ENCODE results near the gene FGF23. TPM values are rescaled to one million over a fixed set of nuclear protein-coding genes. Genes with fewer than 3 reads are reported as not detected.

The FGF23 gene
- total RNA-seq, 2 donors from 2014 or later = not detected

DNA sequence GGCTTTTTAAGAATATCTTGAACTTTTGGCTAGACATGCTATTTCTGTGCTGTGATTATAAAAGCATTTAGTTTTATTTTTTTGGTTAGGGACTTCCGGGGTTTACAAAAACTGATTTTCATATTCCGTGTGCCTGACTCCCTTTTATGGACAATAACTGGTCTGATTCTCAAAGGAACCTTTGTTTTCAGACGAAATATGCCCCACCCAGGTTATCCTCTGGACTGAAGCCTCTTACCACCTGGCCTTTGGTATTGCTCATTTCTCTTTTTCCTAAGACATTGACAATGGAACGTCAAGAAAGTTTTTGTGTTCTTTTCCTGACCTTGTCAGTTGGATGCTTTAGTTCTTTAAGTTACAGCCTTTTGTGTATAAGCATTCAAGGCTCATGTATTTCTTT is 47.7 kb downstream of the FGF23 start:
- H3K27me3 ChIP-seq (replicated peaks; ENCODE audit: insufficient read depth) = no peaks in the 10 kb centered on the region
- no peaks in the 10 kb centered on the region for H3K36me3 ChIP-seq
- no peak overlapping the region for H3K4me3 ChIP-seq
- H3K27ac ChIP-seq = no peak overlapping the region
- intact Hi-C loops (cut with DNase I) = no loop called here
- no peak for DNase-seq (ENCODE audit: low spot score)
- H3K9me3 ChIP-seq = no peaks in the 10 kb centered on the region
- WGBS = 40% methylated on average over 4 of the region's 4 CpGs
- TF ChIP-seq POLR2A (IDR thresholded peaks at IDR 0.05) = no peak
- TF ChIP-seq CTCF (IDR thresholded peaks at IDR 0.05) = no peak
- TF ChIP-seq POLR2AphosphoS5 (IDR thresholded peaks at IDR 0.05) = no peak
- no peaks in the 10 kb centered on the region for H3K4me1 ChIP-seq (replicated peaks)

DNA sequence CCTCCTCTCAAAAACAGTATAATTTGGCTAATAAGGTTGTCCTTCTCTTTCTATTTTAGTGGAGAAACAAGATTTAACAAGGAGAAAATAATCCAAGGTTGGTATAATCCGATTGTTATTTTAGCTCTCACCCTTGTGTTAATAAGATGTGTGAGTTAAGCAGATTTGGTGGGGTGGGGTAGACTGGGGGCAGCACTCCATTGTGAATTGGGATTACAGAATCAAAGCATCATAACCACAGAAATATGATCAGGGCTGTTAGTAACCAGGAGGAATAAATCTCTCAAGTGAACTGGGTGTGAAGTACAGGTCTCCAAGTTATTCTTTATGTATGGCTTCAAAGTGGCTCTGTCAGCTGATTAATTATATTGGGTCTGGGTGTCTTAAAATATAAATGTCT is 48.3 kb downstream of the FGF23 start:
- Histone ChIP-seq H3K4me3 (no peak overlapping the region), H3K9me3 (no peaks in the 10 kb centered on the region), H3K36me3 (no peaks in the 10 kb centered on the region), H3K27ac (no peak overlapping the region), H3K27me3 (replicated peaks; ENCODE audit: insufficient read depth) (no peaks in the 10 kb centered on the region), H3K4me1 (replicated peaks) (no peaks in the 10 kb centered on the region)
- intact Hi-C loops (cut with DNase I) = no loop called here
- TF ChIP-seq CTCF (IDR thresholded peaks at IDR 0.05) (no peak), POLR2A (IDR thresholded peaks at IDR 0.05) (no peak), POLR2AphosphoS5 (IDR thresholded peaks at IDR 0.05) (no peak)
- 94% methylated on average over 1 of the region's 1 CpG for WGBS
- DNase-seq (ENCODE audit: low spot score) = no peak

DNA sequence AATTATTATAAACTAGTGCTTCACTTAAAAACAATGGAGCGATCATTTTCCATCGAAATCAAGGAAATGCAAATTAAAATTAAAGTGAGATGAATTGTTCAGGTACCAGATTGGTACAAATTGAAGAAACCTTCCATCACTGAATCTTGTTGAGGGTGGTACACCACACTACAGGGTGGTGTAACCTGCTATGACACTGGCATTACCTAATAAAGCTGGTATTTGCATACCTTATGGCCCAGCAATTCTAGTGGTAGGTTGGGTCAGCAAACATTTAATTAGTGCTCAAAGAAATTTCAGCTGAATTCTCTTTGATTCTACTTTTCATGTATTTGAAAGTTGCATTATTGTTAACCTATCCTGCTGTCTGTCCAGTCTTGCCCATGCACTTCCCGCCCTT is 49.3 kb downstream of the FGF23 start:
- Histone ChIP-seq H3K9me3 (no peaks in the 10 kb centered on the region), H3K27me3 (replicated peaks; ENCODE audit: insufficient read depth) (no peaks in the 10 kb centered on the region), H3K36me3 (no peaks in the 10 kb centered on the region), H3K27ac (no peak overlapping the region), H3K4me3 (no peak overlapping the region), H3K4me1 (replicated peaks) (no peaks in the 10 kb centered on the region)
- TF ChIP-seq POLR2AphosphoS5 (IDR thresholded peaks at IDR 0.05) (no peak), CTCF (IDR thresholded peaks at IDR 0.05) (no peak), POLR2A (IDR thresholded peaks at IDR 0.05) (no peak)
- no peak for DNase-seq (ENCODE audit: low spot score)
- WGBS = 94% methylated on average over 3 of the region's 3 CpGs
- intact Hi-C loops (cut with DNase I) = no loop called here

DNA sequence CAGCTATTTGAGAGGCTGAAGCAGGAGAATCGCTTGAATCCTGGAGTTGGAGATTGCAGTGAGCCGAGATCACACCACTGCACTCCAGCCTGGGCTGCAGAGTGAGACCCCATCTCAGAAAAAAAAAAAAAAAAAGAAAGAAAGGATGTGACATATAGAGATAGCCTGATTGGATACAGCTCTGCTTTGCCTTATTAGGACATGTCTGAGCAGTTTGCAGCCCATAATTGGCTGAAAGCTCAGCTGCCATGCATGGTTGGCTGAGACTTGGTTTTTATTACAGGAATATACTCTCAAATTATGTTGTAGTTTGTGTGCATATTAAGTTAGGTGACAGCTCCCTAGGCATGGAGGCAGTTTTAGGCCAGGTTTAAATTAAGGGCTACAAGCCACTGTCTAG is 52.2 kb downstream of the FGF23 start:
- H3K4me1 ChIP-seq (replicated peaks) = no peaks in the 10 kb centered on the region
- 95% methylated on average over 2 of the region's 2 CpGs for WGBS
- intact Hi-C loops (cut with DNase I) = no loop called here
- no peak overlapping the region for H3K4me3 ChIP-seq
- H3K9me3 ChIP-seq = no peaks in the 10 kb centered on the region
- H3K27me3 ChIP-seq (replicated peaks; ENCODE audit: insufficient read depth) = no peaks in the 10 kb centered on the region
- DNase-seq (ENCODE audit: low spot score) = no peak
- H3K36me3 ChIP-seq = no peaks in the 10 kb centered on the region
- TF ChIP-seq POLR2AphosphoS5 (IDR thresholded peaks at IDR 0.05) (no peak), CTCF (IDR thresholded peaks at IDR 0.05) (no peak), POLR2A (IDR thresholded peaks at IDR 0.05) (no peak)
- no peak overlapping the region for H3K27ac ChIP-seq

GRCh38 chr12:4325966-4326365 is 53.5 kb downstream of the FGF23 start:
- TF ChIP-seq POLR2A (IDR thresholded peaks at IDR 0.05) = no peak
- TF ChIP-seq POLR2AphosphoS5 (IDR thresholded peaks at IDR 0.05) = no peak
- TF ChIP-seq CTCF (IDR thresholded peaks at IDR 0.05) = no peak
- 65% methylated on average over 3 of the region's 3 CpGs for WGBS
- no peak overlapping the region for H3K27ac ChIP-seq

More at GRCh38 chr12:4325966-4326365, 53.5 kb downstream of the FGF23 start:
- H3K4me3 ChIP-seq = no peak overlapping the region
- H3K27me3 ChIP-seq (replicated peaks; ENCODE audit: insufficient read depth) = no peaks in the 10 kb centered on the region
- no peaks in the 10 kb centered on the region for H3K9me3 ChIP-seq
- H3K36me3 ChIP-seq = no peaks in the 10 kb centered on the region
- DNase-seq (ENCODE audit: low spot score) = no peak
- H3K4me1 ChIP-seq (replicated peaks) = no peaks in the 10 kb centered on the region
- intact Hi-C loops (cut with DNase I) = no loop called here

Data from prostate gland (tissue), 2 donors.